GM21619 (cell line): ENCODE measurements around the gene SLC38A6.

Experiments
- ATAC-seq: cut with Tn5 transposase; IDR thresholded peaks from one replicate; pipeline ENCODE4 v1.9.1; 2021; ENCODE audit not compliant: unreplicated experiment

The SLC38A6 gene

DNA sequence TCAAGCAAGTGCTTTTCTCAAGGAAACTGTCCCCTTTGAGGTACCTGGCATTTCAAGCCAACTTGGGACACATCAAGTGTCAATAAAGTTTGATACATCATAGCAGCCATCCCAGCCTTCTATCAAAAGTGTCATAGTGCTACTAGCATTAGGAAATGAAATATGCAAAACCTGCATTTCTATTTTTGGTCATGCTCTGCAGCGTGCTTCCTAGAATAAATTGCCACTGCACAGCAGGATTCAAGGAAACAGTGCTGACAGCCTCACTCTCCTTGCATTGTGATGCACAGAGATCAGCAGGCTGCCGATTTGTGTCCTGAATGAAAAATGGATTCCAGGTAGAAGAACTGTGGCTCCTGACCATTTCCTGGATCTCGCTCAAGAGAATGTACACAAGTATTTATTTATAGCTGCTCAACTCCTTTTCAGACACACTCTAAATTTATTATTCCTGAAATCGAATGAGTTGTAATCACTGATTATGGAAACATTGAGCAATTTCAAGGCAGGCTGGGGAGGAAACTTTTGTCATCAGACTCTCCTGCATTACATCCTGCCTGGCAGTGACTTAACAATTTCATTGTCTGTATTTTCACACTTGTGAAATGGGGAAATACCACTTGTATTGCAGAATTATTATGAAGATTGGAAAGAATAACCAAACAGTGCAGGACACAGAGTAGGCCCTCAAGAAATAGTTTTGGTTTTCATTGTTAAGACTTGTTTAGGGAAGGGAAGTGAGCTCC, 120.9 kb downstream of the SLC38A6 start:
- no peak for ATAC-seq
